Measurements from ENCODE around the gene COLEC11.

GRCh38 chr2:3649581-3649980, 54.7 kb downstream of the COLEC11 start:
- no peak for TF ChIP-seq CTCF (IDR thresholded peaks at IDR 0.05)
- no peak for TF ChIP-seq ZFX (IDR thresholded peaks at IDR 0.05; ENCODE audit: borderline replicate concordance)
